HFFc6 (cell line): Measurements from ENCODE around the gene LRRC26. TPM values are rescaled to one million over a fixed set of nuclear protein-coding genes. Genes with fewer than 3 reads are reported as not detected.

ENCODE experiments used
- DNase-seq: peaks from one replicate; pipeline ENCODE4 v3.0.0-alpha.2; 2018
- H3K27ac Mint-ChIP-seq: 2 replicates; pipeline ENCODE4 v1.8.0; 2020; ENCODE audit warnings: mild to moderate bottlenecking, mixed read lengths
- H3K27me3 Mint-ChIP-seq: 2 replicates; pipeline ENCODE4 v1.8.0; 2021; ENCODE audit warnings: mild to moderate bottlenecking, moderate library complexity, mixed read lengths; ENCODE audit not compliant: insufficient read depth
- H3K36me3 Mint-ChIP-seq: 2 replicates; pipeline ENCODE4 v1.8.0; 2021; ENCODE audit warnings: low read depth, mixed read lengths
- H3K4me1 Mint-ChIP-seq: 2 replicates; pipeline ENCODE4 v1.8.0; 2020; ENCODE audit warnings: low read depth, mixed read lengths
- H3K4me3 Mint-ChIP-seq: 2 replicates; pipeline ENCODE4 v1.8.0; 2020; ENCODE audit warnings: mild to moderate bottlenecking, moderate library complexity, mixed read lengths
- H3K9me3 Mint-ChIP-seq: 2 replicates; pipeline ENCODE4 v1.8.0; 2020; ENCODE audit warnings: mild to moderate bottlenecking, mixed read lengths
- total RNA-seq, 6 experiments: library from RNA; stranded (reverse); fragmentation: NEBNext Ultra II Directional; extraction: Animal tissue kit (Norgen Biotek cat#: 25700); gene quantifications; 2 replicates in 1 of 6; 3 replicates in 5 of 6; pipeline ENCODE4 v1.2.3, GENCODE V29; 2021
- TF ChIP-seq, protein P1 (sequence below): fragments of 200-600 bp; sonication (generic); IDR thresholded peaks from 2 replicates; pipeline ENCODE4 v1.5.0; 2021; ENCODE audit warnings: antibody characterized with exemption, mild to moderate bottlenecking

LRRC26 gene
- total RNA-seq, 6 experiments from 2014 or later, result not detected

DNA sequence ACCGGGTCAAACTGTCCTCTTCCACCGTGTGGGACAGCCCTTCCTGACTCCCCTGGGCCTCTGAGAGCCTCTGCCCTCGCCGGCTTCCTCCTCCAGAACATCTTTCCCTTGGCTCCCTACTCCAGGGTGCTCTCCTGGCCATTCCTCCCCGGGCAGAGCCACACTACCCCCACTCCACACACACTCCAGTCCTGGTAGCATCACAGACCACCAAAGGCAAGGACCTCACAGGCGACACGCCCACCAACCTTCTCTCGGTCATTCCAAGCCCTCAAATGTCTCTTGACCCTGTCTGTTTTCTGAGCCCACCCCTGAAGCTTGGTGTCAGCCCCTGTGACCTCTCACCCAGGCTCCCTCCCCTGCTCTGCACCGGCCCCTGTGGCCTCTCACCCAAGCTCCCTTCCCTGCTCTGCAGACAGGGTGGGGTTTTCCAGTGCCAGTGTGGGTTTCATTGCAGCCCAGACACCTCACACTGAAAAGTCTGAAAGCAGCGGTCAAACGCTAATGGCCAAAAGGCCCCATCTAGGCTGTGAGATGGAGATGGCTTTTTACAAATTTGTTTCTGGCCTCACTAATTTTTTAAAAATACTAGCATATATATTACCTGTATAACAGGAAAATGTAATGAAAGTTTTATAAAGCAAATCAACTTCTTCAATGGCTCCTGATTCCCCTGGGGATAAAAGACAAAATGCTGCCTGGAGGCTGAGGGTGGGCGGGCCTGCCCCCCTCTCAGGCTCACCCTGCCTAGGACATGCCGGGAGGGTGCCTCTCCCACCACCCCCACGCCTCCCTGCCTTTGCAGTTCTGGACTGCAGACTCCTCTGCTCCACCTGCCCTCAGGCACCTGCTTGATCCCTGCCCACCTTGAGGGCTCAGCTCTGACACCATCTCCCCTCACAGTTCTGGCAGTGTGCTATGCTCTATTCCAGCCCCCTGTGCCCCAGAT lies 10.5 kb downstream of the LRRC26 start:
- DNase-seq, result no peak
- no peak overlapping the region for H3K27ac Mint-ChIP-seq
- no peaks in the 10 kb centered on the region for H3K9me3 Mint-ChIP-seq
- no peaks in the 10 kb centered on the region for H3K4me1 Mint-ChIP-seq
- no peaks in the 10 kb centered on the region for H3K36me3 Mint-ChIP-seq
- H3K27me3 Mint-ChIP-seq, result peaks cover 25% of the 10 kb centered on the region
- H3K4me3 Mint-ChIP-seq, result no peak overlapping the region
- TF ChIP-seq, protein P1, sequence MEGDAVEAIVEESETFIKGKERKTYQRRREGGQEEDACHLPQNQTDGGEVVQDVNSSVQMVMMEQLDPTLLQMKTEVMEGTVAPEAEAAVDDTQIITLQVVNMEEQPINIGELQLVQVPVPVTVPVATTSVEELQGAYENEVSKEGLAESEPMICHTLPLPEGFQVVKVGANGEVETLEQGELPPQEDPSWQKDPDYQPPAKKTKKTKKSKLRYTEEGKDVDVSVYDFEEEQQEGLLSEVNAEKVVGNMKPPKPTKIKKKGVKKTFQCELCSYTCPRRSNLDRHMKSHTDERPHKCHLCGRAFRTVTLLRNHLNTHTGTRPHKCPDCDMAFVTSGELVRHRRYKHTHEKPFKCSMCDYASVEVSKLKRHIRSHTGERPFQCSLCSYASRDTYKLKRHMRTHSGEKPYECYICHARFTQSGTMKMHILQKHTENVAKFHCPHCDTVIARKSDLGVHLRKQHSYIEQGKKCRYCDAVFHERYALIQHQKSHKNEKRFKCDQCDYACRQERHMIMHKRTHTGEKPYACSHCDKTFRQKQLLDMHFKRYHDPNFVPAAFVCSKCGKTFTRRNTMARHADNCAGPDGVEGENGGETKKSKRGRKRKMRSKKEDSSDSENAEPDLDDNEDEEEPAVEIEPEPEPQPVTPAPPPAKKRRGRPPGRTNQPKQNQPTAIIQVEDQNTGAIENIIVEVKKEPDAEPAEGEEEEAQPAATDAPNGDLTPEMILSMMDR, result no peak

DNA sequence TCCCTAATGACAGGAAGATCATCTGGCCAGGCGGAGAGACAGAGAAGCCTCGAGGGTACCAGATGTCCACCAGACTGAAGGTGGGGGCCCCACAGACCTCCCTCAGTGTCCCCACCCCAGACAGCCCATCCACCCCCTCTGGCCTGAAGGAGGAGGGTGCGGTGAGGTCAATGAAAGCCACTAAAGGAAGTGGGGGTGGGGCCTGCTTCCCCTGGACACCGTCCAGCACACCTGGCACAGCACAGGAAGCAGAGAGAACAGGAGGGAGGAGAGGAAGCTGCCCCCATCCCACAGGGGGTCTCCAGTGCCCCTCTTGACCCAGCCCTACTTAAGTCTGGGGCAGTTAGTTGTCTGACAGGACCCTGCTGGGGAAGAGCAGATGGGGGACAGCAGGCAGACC lies 11.2 kb downstream of the LRRC26 start:
- Mint-ChIP-seq H3K9me3 (no peaks in the 10 kb centered on the region), H3K4me3 (no peak overlapping the region), H3K36me3 (no peaks in the 10 kb centered on the region), H3K4me1 (no peaks in the 10 kb centered on the region), H3K27me3 (peaks cover 25% of the 10 kb centered on the region), H3K27ac (no peak overlapping the region)
- TF ChIP-seq, protein P1, result no peak
- DNase-seq, result no peak

DNA sequence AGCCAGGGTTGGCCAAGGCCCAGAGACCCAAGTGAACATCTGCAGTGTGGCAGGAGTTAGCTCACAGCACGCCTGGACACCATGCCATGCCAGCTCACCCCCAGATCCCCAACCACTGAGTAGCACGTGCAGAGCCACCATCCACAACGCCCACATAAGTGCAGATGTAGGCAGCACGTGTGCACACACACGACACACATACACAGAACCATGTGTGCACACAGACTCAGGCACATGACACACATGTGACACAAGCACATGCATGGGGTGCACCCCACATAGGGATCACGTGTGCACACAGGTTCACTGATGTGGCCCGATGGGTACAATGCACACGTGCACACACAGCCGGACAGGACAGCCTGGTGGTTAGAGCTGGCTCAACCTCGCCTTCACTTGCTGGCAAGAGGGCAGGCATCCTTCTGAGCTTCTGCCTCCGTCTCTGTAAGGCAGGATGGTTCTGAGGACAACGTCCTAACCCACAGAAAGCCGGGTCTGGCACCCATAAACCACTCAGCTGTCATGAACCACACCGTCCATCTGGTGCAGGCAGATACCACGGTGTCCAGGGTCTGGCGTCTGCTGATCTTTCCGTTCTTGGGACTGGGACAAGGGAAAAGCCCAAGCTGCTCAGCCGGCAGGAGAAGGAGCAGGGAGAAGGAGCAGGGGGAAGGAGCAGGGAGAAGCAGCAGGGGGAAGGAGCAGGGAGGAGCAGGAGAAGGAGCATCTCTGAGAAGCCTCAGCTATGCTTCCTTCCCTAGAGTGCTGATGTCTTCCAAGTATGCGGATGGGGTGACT lies 12.0 kb downstream of the LRRC26 start:
- TF ChIP-seq, protein P1, result no peak
- Mint-ChIP-seq H3K27me3 (peaks cover 18% of the 10 kb centered on the region), H3K27ac (no peak overlapping the region), H3K36me3 (no peaks in the 10 kb centered on the region), H3K4me3 (no peak overlapping the region), H3K4me1 (no peaks in the 10 kb centered on the region), H3K9me3 (no peaks in the 10 kb centered on the region)
- no peak for DNase-seq

DNA sequence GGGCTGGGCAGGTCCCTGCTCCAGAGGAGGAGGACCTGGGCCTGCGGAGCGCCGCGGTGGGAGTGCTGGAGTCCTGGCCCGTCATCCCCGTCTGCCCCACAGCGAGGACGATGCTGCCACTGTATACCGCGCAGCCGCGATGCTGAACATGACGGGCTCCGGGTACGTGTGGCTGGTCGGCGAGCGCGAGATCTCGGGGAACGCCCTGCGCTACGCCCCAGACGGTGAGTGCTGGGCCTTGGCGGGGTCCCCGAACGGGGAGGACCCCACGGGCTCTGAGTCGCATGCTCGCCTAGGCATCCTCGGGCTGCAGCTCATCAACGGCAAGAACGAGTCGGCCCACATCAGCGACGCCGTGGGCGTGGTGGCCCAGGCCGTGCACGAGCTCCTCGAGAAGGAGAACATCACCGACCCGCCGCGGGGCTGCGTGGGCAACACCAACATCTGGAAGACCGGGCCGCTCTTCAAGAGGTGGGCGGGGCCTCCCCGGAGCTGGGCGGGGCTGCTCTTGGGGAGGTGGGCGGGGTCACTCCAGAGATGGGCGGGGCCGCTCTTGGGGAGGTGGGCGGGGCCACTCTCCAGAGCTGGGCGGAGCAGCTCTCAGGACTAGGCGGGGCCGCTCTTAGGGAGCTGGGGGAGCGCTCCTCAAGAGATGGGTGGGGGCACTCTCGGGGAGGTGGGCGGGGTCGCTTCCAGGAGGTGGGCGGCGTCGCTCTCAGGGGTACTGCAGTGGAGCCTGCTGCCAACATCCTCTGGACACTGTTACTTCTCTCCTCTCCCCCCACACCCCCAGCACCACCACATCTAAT lies 13.1 kb downstream of the LRRC26 start:
- Mint-ChIP-seq H3K4me3 (no peak overlapping the region), H3K27me3 (peaks cover 15% of the 10 kb centered on the region), H3K27ac (no peak overlapping the region), H3K4me1 (no peaks in the 10 kb centered on the region), H3K9me3 (no peaks in the 10 kb centered on the region), H3K36me3 (no peaks in the 10 kb centered on the region)
- TF ChIP-seq, protein P1, result no peak
- DNase-seq, result no peak

DNA sequence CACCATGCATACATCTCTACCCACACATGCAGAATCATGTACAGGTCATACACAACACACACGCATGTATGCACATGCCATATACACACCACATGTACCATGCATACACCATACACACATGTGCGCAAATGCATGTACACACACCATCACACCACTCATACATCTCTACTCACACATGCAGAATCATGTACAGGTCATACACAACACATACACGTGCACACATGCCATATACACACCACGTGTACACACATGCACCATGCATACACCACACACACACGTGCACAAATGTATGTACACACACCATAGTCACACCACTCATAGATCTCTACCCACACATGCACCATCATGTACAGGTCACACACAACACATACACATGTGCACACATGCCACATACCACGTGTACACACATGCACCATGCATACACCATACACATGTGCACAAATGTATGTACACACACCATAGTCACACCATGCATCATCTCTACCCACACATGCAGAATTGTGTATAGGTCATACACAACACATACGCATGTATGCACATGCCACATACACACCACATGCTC lies 16.9 kb downstream of the LRRC26 start:
- no peaks in the 10 kb centered on the region for H3K9me3 Mint-ChIP-seq
- no peak overlapping the region for H3K27ac Mint-ChIP-seq
- peaks cover 1% of the 10 kb centered on the region for H3K27me3 Mint-ChIP-seq
- no peak overlapping the region for H3K4me3 Mint-ChIP-seq
- no peaks in the 10 kb centered on the region for H3K4me1 Mint-ChIP-seq
- TF ChIP-seq, protein P1, result no peak
- DNase-seq, result no peak
- no peaks in the 10 kb centered on the region for H3K36me3 Mint-ChIP-seq
